Ramos (cell line): Measurements from ENCODE around the gene CTF1.
"Not testable (repeated sequence)": the region's sequence is repeated elsewhere in the genome, so short reads cannot be mapped to it uniquely, and the experiment has no call there.

Source experiments
- in situ Hi-C: fragments of 300-500 bp; cut with MboI; formaldehyde crosslinking; loops from one replicate; pipeline ENCODE4 v1.14.3; 2022; ENCODE audit warnings: low sequenced_read_pairs; ENCODE audit not compliant: unreplicated experiment

Gene CTF1

GRCh38 chr16:30896261-30896888 is at the start of gene CTF1:
CTF1 (plus strand) TSS chr16:30896614; CDS start chr16:30896644, 30 bp downstream.
- in situ Hi-C loops, result no loop called here

GRCh38 chr16:30846649-30847402 is 49.6 kb upstream of the CTF1 start:
- in situ Hi-C loops, result loop anchor here (5.0 kb wide), 1 partner anchor 60 kb away; no protein-coding TSS in a partner anchor

- in situ Hi-C loops, result no loop called here
Observed at GRCh38 chr16:30850246-30850645, 46.2 kb upstream of the CTF1 start.

GRCh38 chr16:30853758-30854157 is 42.7 kb upstream of the CTF1 start:
- in situ Hi-C loops, result no loop called here

- in situ Hi-C loops, result no loop called here
Observed at GRCh38 chr16:30858111-30858495, 38.3 kb upstream of the CTF1 start.

GRCh38 chr16:30858829-30859423 is 37.5 kb upstream of the CTF1 start:
- in situ Hi-C loops, result no loop called here

GRCh38 chr16:30860729-30861128 is 35.7 kb upstream of the CTF1 start:
- in situ Hi-C loops, result not testable (repeated sequence)

GRCh38 chr16:30863178-30863577 is 33.2 kb upstream of the CTF1 start:
- in situ Hi-C loops, result not testable (repeated sequence)

GRCh38 chr16:30866031-30866430 is 30.4 kb upstream of the CTF1 start:
- in situ Hi-C loops, result no loop called here

- in situ Hi-C loops, result no loop called here
Observed at GRCh38 chr16:30867747-30868146, 28.7 kb upstream of the CTF1 start.

GRCh38 chr16:30870904-30871303 is 25.5 kb upstream of the CTF1 start:
- in situ Hi-C loops, result no loop called here

GRCh38 chr16:30874244-30874820 is 22.1 kb upstream of the CTF1 start:
- in situ Hi-C loops, result no loop called here

- in situ Hi-C loops, result no loop called here
Observed at GRCh38 chr16:30874821-30875717, 21.3 kb upstream of the CTF1 start.

- in situ Hi-C loops, result no loop called here
Observed at GRCh38 chr16:30875871-30876801, 20.3 kb upstream of the CTF1 start.

GRCh38 chr16:30876867-30877266 is 19.5 kb upstream of the CTF1 start:
- in situ Hi-C loops, result no loop called here

- in situ Hi-C loops, result no loop called here
Observed at GRCh38 chr16:30882429-30883310, 13.7 kb upstream of the CTF1 start.

- in situ Hi-C loops, result no loop called here
Observed at GRCh38 chr16:30884760-30885159, 11.7 kb upstream of the CTF1 start.

GRCh38 chr16:30885196-30885595 is 11.2 kb upstream of the CTF1 start:
- in situ Hi-C loops, result no loop called here
